Gastrocnemius medialis (tissue), 4 donors: Measurements from ENCODE around the gene PLK1.

Source experiments
- CTCF ChIP-seq, 5 experiments: fragments of 450-650 bp in 3 of 5; fragments of 200-600 bp in 2 of 5; sonication (generic) in 2 of 5; IDR thresholded peaks in 4 of 5; conservative IDR thresholded peaks in 1 of 5; 1 replicate in 4 of 5; 2 replicates in 1 of 5; pipeline ENCODE4 v1.5.1; 2016 to 2019; ENCODE audit warnings: antibody characterized with exemption in 5 of 5, mild to moderate bottlenecking in 3 of 5, moderate library complexity in 3 of 5
- POLR2A ChIP-seq, 2 donors: fragments of 450-650 bp; IDR thresholded peaks; one replicate each; pipeline ENCODE4 v1.6.1; 2017; ENCODE audit warnings: antibody characterized with exemption in 2 of 2, mild to moderate bottlenecking in 2 of 2, moderate library complexity in 2 of 2

- TF ChIP-seq POLR2A (IDR thresholded peaks at IDR 0.05), result no peak
- TF ChIP-seq CTCF (IDR thresholded peaks at IDR 0.05 in 4 of 5, conservative IDR thresholded peaks at IDR 0.05 in 1 of 5), result no peak
Measured at GRCh38 chr16:23701045-23701444, 22.4 kb downstream of the PLK1 start.
